Measurements from ENCODE around the gene GIT2. TPM values are rescaled to one million over a fixed set of nuclear protein-coding genes. Genes with fewer than 3 reads are reported as not detected.

Gene GIT2
- total and polyA plus RNA-seq, 9 donors, result 17.4 to 58.8 (median 43.7) TPM

GRCh38 chr12:109995361-109995685 is 845 bp downstream of the GIT2 start:
- intact Hi-C loops (cut with DNase I), result loop anchor here in 2 of 4 donors (5.0 to 10.0 kb wide), 2 partner anchors 61 to 63 kb away; no protein-coding TSS in a partner anchor
- TF ChIP-seq EP300 (IDR thresholded peaks at IDR 0.05) (no peak), POLR2A (IDR thresholded peaks at IDR 0.05) (no peak), CTCF (IDR thresholded peaks at IDR 0.05) (no peak)
- H3K9me3 ChIP-seq, result no peaks in the 10 kb centered on the region
- no peaks in the 10 kb centered on the region for H3K27me3 ChIP-seq
- peak overlapping the region; percentile 98 for H3K4me3 ChIP-seq
- no peak overlapping the region for H3K27ac ChIP-seq
- no peaks in the 10 kb centered on the region for H3K36me3 ChIP-seq
- peaks cover 5% of the 10 kb centered on the region for H3K4me1 ChIP-seq (ENCODE audit: insufficient read depth)
- WGBS, 3 donors, result 1 to 3% (median 2%) methylated on average over 6 of the region's 6 CpGs
- DNase-seq, result no peak

GRCh38 chr12:109994401-109995175 is 1.6 kb downstream of the GIT2 start:
- H3K27ac ChIP-seq, result no peak overlapping the region
- intact Hi-C loops (cut with DNase I), result loop anchor here in 2 of 4 donors (5.0 to 10.0 kb wide), 2 partner anchors 60 to 62 kb away; no protein-coding TSS in a partner anchor
- WGBS, 3 donors, result 30 to 53% (median 30%) methylated on average over 6 of the region's 6 CpGs

GRCh38 chr12:109993091-109993490 is 3.1 kb downstream of the GIT2 start:
- intact Hi-C loops (cut with DNase I), result loop anchor here in 1 of 4 donors (10.0 kb wide), 1 partner anchor 58 kb away; no protein-coding TSS in a partner anchor
- Histone ChIP-seq H3K27me3 (no peaks in the 10 kb centered on the region), H3K9me3 (no peaks in the 10 kb centered on the region), H3K4me3 (no peak overlapping the region), H3K4me1 (ENCODE audit: insufficient read depth) (no peaks in the 10 kb centered on the region), H3K27ac (no peak overlapping the region), H3K36me3 (no peaks in the 10 kb centered on the region)
- no peak for TF ChIP-seq CTCF (IDR thresholded peaks at IDR 0.05)
- TF ChIP-seq EP300 (IDR thresholded peaks at IDR 0.05), result no peak
- TF ChIP-seq POLR2A (IDR thresholded peaks at IDR 0.05), result no peak
- no peak for DNase-seq
- 92 to 95% (median 94%) methylated on average over 2 of the region's 2 CpGs for WGBS, 3 donors

More at GRCh38 chr12:109994401-109995175, 1.6 kb downstream of the GIT2 start:
- TF ChIP-seq EP300 (IDR thresholded peaks at IDR 0.05), result no peak
- TF ChIP-seq POLR2A (IDR thresholded peaks at IDR 0.05), result no peak
- TF ChIP-seq CTCF (IDR thresholded peaks at IDR 0.05), result no peak
- Histone ChIP-seq H3K27me3 (no peaks in the 10 kb centered on the region), H3K4me3 (peak overlapping the region; percentile 98), H3K4me1 (ENCODE audit: insufficient read depth) (peaks cover 2% of the 10 kb centered on the region), H3K36me3 (no peaks in the 10 kb centered on the region), H3K9me3 (no peaks in the 10 kb centered on the region)
- DNase-seq, result no peak

- H3K27ac ChIP-seq, result no peak overlapping the region
- H3K36me3 ChIP-seq, result no peaks in the 10 kb centered on the region
- intact Hi-C loops (cut with DNase I), result loop anchor here in 1 of 4 donors (10.0 kb wide), 1 partner anchor 57 kb away; no protein-coding TSS in a partner anchor
- H3K27me3 ChIP-seq, result no peaks in the 10 kb centered on the region
- DNase-seq, result no peak
- no peaks in the 10 kb centered on the region for H3K4me1 ChIP-seq (ENCODE audit: insufficient read depth)
- TF ChIP-seq EP300 (IDR thresholded peaks at IDR 0.05), result no peak
- no peak for TF ChIP-seq CTCF (IDR thresholded peaks at IDR 0.05)
- no peak for TF ChIP-seq POLR2A (IDR thresholded peaks at IDR 0.05)
- H3K9me3 ChIP-seq, result no peaks in the 10 kb centered on the region
- WGBS, 3 donors, result 91 to 93% (median 92%) methylated on average over 5 of the region's 5 CpGs
- H3K4me3 ChIP-seq, result no peak overlapping the region
Observed at GRCh38 chr12:109991586-109991985, 4.6 kb downstream of the GIT2 start.
